ENCODE measurements around the gene MIPEP. TPM values are rescaled to one million over a fixed set of nuclear protein-coding genes. Genes with fewer than 3 reads are reported as not detected.

Gene MIPEP
- total RNA-seq, 1 experiment from 2014 or later = 24.7 TPM

- intact Hi-C loops (cut with micrococcal nuclease) = no loop called here
- no peak overlapping the region for H3K4me3 Mint-ChIP-seq (ENCODE audit: unreplicated experiment)
- no TSS peak for BruUV-seq (replicated peaks)
- H3K27me3 Mint-ChIP-seq (ENCODE audit: insufficient read depth, unreplicated experiment) = no peaks in the 10 kb centered on the region
- POLR2A ChIA-PET = no interaction called here
- CTCF ChIA-PET = no interaction called here
- no peak for DNase-seq (ENCODE audit: unreplicated experiment)
- no peaks in the 10 kb centered on the region for H3K4me1 Mint-ChIP-seq (ENCODE audit: insufficient read depth, unreplicated experiment)
- TF ChIP-seq CTCF (IDR thresholded peaks at IDR 0.05; ENCODE audit: unreplicated experiment) = no peak
- H3K36me3 Mint-ChIP-seq (ENCODE audit: insufficient read depth, unreplicated experiment) = no peaks in the 10 kb centered on the region
- no peak overlapping the region for H3K27ac Mint-ChIP-seq (ENCODE audit: low read depth, unreplicated experiment)
- H3K9me3 Mint-ChIP-seq (ENCODE audit: unreplicated experiment) = no peaks in the 10 kb centered on the region
Observed at GRCh38 chr13:23758798-23759527, 130.2 kb downstream of the MIPEP start.

- H3K4me1 Mint-ChIP-seq (ENCODE audit: insufficient read depth, unreplicated experiment) = peaks cover 17% of the 10 kb centered on the region
- H3K27ac Mint-ChIP-seq (ENCODE audit: low read depth, unreplicated experiment) = no peak overlapping the region
- peaks cover 7% of the 10 kb centered on the region for H3K36me3 Mint-ChIP-seq (ENCODE audit: insufficient read depth, unreplicated experiment)
- BruUV-seq (replicated peaks) = no TSS peak
- POLR2A ChIA-PET = no interaction called here
- H3K4me3 Mint-ChIP-seq (ENCODE audit: unreplicated experiment) = no peak overlapping the region
- no peak for DNase-seq (ENCODE audit: unreplicated experiment)
- CTCF ChIA-PET = interaction anchor here (1.0 kb wide), 1 partner anchor 256 kb away, joined by 5 read pairs; no protein-coding TSS in a partner anchor
- no peak for TF ChIP-seq CTCF (IDR thresholded peaks at IDR 0.05; ENCODE audit: unreplicated experiment)
- H3K27me3 Mint-ChIP-seq (ENCODE audit: insufficient read depth, unreplicated experiment) = no peaks in the 10 kb centered on the region
- intact Hi-C loops (cut with micrococcal nuclease) = no loop called here
- no peaks in the 10 kb centered on the region for H3K9me3 Mint-ChIP-seq (ENCODE audit: unreplicated experiment)
Observed at GRCh38 chr13:23754997-23755396, 134.2 kb downstream of the MIPEP start.

- no TSS peak for BruUV-seq (replicated peaks)
- H3K27ac Mint-ChIP-seq (ENCODE audit: low read depth, unreplicated experiment) = no peak overlapping the region
- no peak for TF ChIP-seq CTCF (IDR thresholded peaks at IDR 0.05; ENCODE audit: unreplicated experiment)
- ChIA-PET CTCF (interaction anchor here (1.0 kb wide), 1 partner anchor 255 kb away, joined by 5 read pairs; no protein-coding TSS in a partner anchor), POLR2A (no interaction called here)
- H3K36me3 Mint-ChIP-seq (ENCODE audit: insufficient read depth, unreplicated experiment) = peaks cover 7% of the 10 kb centered on the region
- no peaks in the 10 kb centered on the region for H3K9me3 Mint-ChIP-seq (ENCODE audit: unreplicated experiment)
- no peak for DNase-seq (ENCODE audit: unreplicated experiment)
- intact Hi-C loops (cut with micrococcal nuclease) = no loop called here
- peaks cover 17% of the 10 kb centered on the region for H3K4me1 Mint-ChIP-seq (ENCODE audit: insufficient read depth, unreplicated experiment)
- H3K27me3 Mint-ChIP-seq (ENCODE audit: insufficient read depth, unreplicated experiment) = no peaks in the 10 kb centered on the region
- no peak overlapping the region for H3K4me3 Mint-ChIP-seq (ENCODE audit: unreplicated experiment)
Observed at GRCh38 chr13:23754506-23754905, 134.7 kb downstream of the MIPEP start.

DNA sequence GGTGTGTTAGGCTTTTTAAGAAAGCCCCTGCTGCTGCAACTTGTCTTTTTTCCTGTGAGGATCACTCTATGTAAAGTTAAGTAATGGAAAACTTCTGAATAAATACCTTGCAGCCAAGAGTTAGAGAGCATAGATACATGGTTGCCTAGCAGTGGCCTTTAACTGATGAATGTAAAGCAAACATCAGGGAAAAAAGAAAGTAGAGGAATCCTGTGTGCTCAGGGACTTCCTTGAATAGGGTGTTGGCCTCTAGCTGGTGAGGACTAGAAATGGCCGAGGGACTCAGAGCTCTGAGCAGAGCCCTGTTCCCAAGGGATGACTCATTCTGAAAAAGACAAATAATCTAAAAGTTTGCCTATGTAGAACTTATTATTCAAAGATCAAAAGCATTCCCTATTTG lies 135.7 kb downstream of the MIPEP start:
- ChIA-PET CTCF (interaction anchor here (0.7 kb wide), 1 partner anchor 136 kb away, joined by 3 read pairs; no protein-coding TSS in a partner anchor), POLR2A (interaction anchor here (0.8 kb wide), 1 partner anchor 10 kb away, joined by 3 read pairs; no protein-coding TSS in a partner anchor)
- H3K27ac Mint-ChIP-seq (ENCODE audit: low read depth, unreplicated experiment) = no peak overlapping the region
- TF ChIP-seq CTCF (IDR thresholded peaks at IDR 0.05; ENCODE audit: unreplicated experiment) = no peak
- no peaks in the 10 kb centered on the region for H3K27me3 Mint-ChIP-seq (ENCODE audit: insufficient read depth, unreplicated experiment)
- no peaks in the 10 kb centered on the region for H3K9me3 Mint-ChIP-seq (ENCODE audit: unreplicated experiment)
- no TSS peak for BruUV-seq (replicated peaks)
- DNase-seq (ENCODE audit: unreplicated experiment) = peak; percentile 51
- H3K36me3 Mint-ChIP-seq (ENCODE audit: insufficient read depth, unreplicated experiment) = peaks cover 11% of the 10 kb centered on the region
- peaks cover 17% of the 10 kb centered on the region for H3K4me1 Mint-ChIP-seq (ENCODE audit: insufficient read depth, unreplicated experiment)
- no peak overlapping the region for H3K4me3 Mint-ChIP-seq (ENCODE audit: unreplicated experiment)
- intact Hi-C loops (cut with micrococcal nuclease) = no loop called here
